Measurements from ENCODE around the gene CDH12.
"Not testable (repeated sequence)": the region's sequence is repeated elsewhere in the genome, so short reads cannot be mapped to it uniquely, and the experiment has no call there.

The CDH12 gene

GRCh38 chr5:22650511-22650910 lies 202.6 kb downstream of the CDH12 start:
- DNase-seq (ENCODE audit: low read depth): no peak

GRCh38 chr5:22649074-22649473 lies 204.1 kb downstream of the CDH12 start:
- no peak for DNase-seq (ENCODE audit: low read depth)

GRCh38 chr5:22644859-22645258 lies 208.3 kb downstream of the CDH12 start:
- no peak for DNase-seq (ENCODE audit: low read depth)

GRCh38 chr5:22643356-22643755 lies 209.8 kb downstream of the CDH12 start:
- DNase-seq (ENCODE audit: low read depth): no peak

GRCh38 chr5:22631683-22632082 lies 221.5 kb downstream of the CDH12 start:
- DNase-seq (ENCODE audit: low read depth): no peak

GRCh38 chr5:22627029-22627428 lies 226.1 kb downstream of the CDH12 start:
- DNase-seq (ENCODE audit: low read depth): no peak

GRCh38 chr5:22625451-22625850 lies 227.7 kb downstream of the CDH12 start:
- no peak for DNase-seq (ENCODE audit: low read depth)

- DNase-seq (ENCODE audit: low read depth): no peak
Measured at GRCh38 chr5:22621084-22621483, 232.1 kb downstream of the CDH12 start.

GRCh38 chr5:22615964-22616363 lies 237.2 kb downstream of the CDH12 start:
- no peak for DNase-seq (ENCODE audit: low read depth)

GRCh38 chr5:22614486-22615094 lies 238.6 kb downstream of the CDH12 start:
- no peak for DNase-seq (ENCODE audit: low read depth)

GRCh38 chr5:22612928-22613327 lies 240.2 kb downstream of the CDH12 start:
- no peak for DNase-seq (ENCODE audit: low read depth)

- DNase-seq (ENCODE audit: low read depth): no peak
Measured at GRCh38 chr5:22611327-22611726, 241.8 kb downstream of the CDH12 start.

GRCh38 chr5:22607498-22607897 lies 245.6 kb downstream of the CDH12 start:
- DNase-seq (ENCODE audit: low read depth): not testable (repeated sequence)

GRCh38 chr5:22605473-22605872 lies 247.7 kb downstream of the CDH12 start:
- no peak for DNase-seq (ENCODE audit: low read depth)

- no peak for DNase-seq (ENCODE audit: low read depth)
Measured at GRCh38 chr5:22604711-22605110, 248.4 kb downstream of the CDH12 start.

GRCh38 chr5:22598796-22599195 lies 254.3 kb downstream of the CDH12 start:
- DNase-seq (ENCODE audit: low read depth): no peak

- no peak for DNase-seq (ENCODE audit: low read depth)
Measured at GRCh38 chr5:22596404-22596970, 256.7 kb downstream of the CDH12 start.

- no peak for DNase-seq (ENCODE audit: low read depth)
Measured at GRCh38 chr5:22594491-22594890, 258.7 kb downstream of the CDH12 start.

- DNase-seq (ENCODE audit: low read depth): no peak
Measured at GRCh38 chr5:22593592-22593991, 259.6 kb downstream of the CDH12 start.

GRCh38 chr5:22591461-22591860 lies 261.7 kb downstream of the CDH12 start:
- DNase-seq (ENCODE audit: low read depth): no peak

GRCh38 chr5:22590677-22591268 lies 262.4 kb downstream of the CDH12 start:
- DNase-seq (ENCODE audit: low read depth): no peak

- no peak for DNase-seq (ENCODE audit: low read depth)
Measured at GRCh38 chr5:22577711-22578110, 275.4 kb downstream of the CDH12 start.

- no peak for DNase-seq (ENCODE audit: low read depth)
Measured at GRCh38 chr5:22577006-22577405, 276.1 kb downstream of the CDH12 start.

- no peak for DNase-seq (ENCODE audit: low read depth)
Measured at GRCh38 chr5:22572941-22573340, 280.2 kb downstream of the CDH12 start.

Measured in activated T-cell treated with anti-CD3 and anti-CD28 coated beads for 24 hours (primary cell).